AG09309 (cell line): ENCODE results near the gene CCDC69.
A peak's percentile ranks its signal among the peaks of the same experiment; 100 is the strongest.
"Not testable (repeated sequence)": the region's sequence is repeated elsewhere in the genome, so short reads cannot be mapped to it uniquely, and the experiment has no call there.

Source experiments
- DNase-seq: peaks from one replicate; pipeline ENCODE4 v3.0.0-alpha.2; 2010; ENCODE audit warnings: low read depth
- H3K4me3 ChIP-seq: 2 replicates; pipeline ENCODE4 v1.5.1; 2011; ENCODE audit warnings: mild to moderate bottlenecking, low read depth, low read length, moderate library complexity; ENCODE audit not compliant: control insufficient read depth
- CTCF ChIP-seq: IDR thresholded peaks from 2 replicates; pipeline ENCODE4 v1.5.1; 2011; ENCODE audit warnings: mild to moderate bottlenecking, low read depth, low read length, inconsistent platforms; ENCODE audit not compliant: insufficient read depth, control insufficient read depth; ENCODE audit errors: missing control alignments

CCDC69 gene

GRCh38 chr5:151198861-151199260 lies 25.0 kb downstream of the CCDC69 start:
- DNase-seq = no peak
- TF ChIP-seq CTCF = no peak
- H3K4me3 ChIP-seq = no peak overlapping the region

GRCh38 chr5:151197291-151197600 lies 26.6 kb downstream of the CCDC69 start:
- H3K4me3 ChIP-seq = not testable (repeated sequence)

GRCh38 chr5:151196556-151197290 lies 27.2 kb downstream of the CCDC69 start:
- DNase-seq = no peak
- no peak overlapping the region for H3K4me3 ChIP-seq
- no peak for TF ChIP-seq CTCF

More at GRCh38 chr5:151197291-151197600, 26.6 kb downstream of the CCDC69 start:
- DNase-seq = not testable (repeated sequence)

GRCh38 chr5:151195622-151196021 lies 28.3 kb downstream of the CCDC69 start:
- peak; percentile 68 for DNase-seq
- TF ChIP-seq CTCF = no peak
- H3K4me3 ChIP-seq = no peak overlapping the region

- TF ChIP-seq CTCF = no peak
- no peak overlapping the region for H3K4me3 ChIP-seq
- no peak for DNase-seq
Observed at GRCh38 chr5:151192626-151193025, 31.3 kb downstream of the CCDC69 start.

GRCh38 chr5:151191661-151192060 lies 32.2 kb downstream of the CCDC69 start:
- TF ChIP-seq CTCF = no peak
- no peak overlapping the region for H3K4me3 ChIP-seq
- no peak for DNase-seq

GRCh38 chr5:151189151-151189550 lies 34.7 kb downstream of the CCDC69 start:
- no peak overlapping the region for H3K4me3 ChIP-seq
- no peak for TF ChIP-seq CTCF
- no peak for DNase-seq
